Activated CD8-positive, alpha-beta memory T cell treated with anti-CD3 and anti-CD28 coated beads for 1 hour (primary cell): ENCODE data around the gene VPREB3.

Source experiments
- DNase-seq, 2 donors: peaks; one replicate each; pipeline ENCODE4 v3.0.0-alpha.2; 2020; ENCODE audit warnings: low read depth in 1 of 2; ENCODE audit errors: extremely low read depth in 1 of 2

The VPREB3 gene

GRCh38 chr22:23767673-23768548 is 13.7 kb upstream of the VPREB3 start, which contains the start of gene CHCHD10:
Gene CHCHD10 (minus strand): TSS chr22:23767972. CDS start chr22:23767874, 98 bp downstream.
- DNase-seq, result peak in 1 of 2 donors; percentile 66

DNA sequence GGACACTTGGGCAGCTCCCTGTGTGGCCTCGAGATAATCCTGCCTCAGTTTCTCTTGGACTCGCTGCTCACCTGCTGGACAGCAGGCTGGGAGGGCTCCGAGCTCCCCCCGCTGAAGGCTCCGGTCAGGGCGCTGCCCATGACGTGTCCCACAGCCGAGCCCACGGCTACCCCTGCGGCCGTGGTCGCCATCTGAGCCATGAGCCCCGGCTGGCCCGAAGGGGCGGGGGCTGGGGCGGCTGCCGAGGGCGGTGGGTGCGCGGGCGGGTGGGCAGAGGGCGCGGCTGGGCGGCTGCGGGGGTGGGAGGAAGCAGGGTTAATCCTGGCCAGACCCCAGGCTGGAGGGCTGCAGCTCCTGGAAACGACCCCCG is 13.1 kb upstream of the VPREB3 start:
- DNase-seq, result no peak

DNA sequence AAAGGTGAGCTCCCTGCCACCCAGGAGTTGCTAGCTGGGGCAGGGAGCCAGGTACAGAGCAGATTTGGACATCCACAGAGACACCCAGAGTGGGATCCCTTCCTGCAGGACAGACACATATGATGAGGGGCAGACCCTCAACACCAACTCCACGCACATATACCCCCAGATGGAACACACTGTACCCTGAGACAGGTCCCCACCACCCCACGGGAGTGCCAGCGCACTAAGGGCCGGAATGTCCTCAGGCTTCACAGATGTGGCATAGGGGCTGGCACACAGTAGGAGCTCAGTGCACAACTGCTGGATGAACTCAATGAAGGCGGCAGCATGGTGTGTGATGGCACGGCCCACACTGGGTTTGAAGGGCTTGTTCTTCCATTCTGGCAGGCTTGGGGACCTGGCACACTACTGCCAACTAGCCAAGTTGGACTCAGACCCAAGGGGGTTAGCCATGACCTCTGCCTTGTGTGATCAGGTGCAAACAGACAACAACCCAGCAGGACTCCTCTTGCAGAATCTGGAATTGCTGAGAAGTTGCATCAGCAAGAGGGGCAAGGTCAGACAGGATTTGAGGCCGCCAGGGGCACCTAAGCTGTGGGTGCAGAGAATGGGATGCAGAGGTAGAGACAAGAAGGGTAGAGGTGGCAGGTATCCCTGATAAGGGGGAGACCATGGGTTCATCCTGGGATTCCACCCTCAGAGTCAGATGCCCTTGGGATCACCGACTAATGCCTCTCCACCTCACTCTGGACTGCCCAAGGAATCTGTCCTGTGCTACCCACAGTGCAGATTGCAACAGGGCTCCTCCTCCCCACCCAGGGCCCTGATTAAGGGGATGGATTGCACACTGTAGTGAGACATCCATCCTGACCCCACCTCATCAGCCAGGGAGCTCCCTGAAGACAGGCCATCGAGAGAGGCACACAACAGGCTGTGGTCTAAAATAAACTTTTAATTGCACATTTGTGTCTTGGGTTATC is 11.0 kb upstream of the VPREB3 start:
- DNase-seq, result no peak

- DNase-seq, result no peak
Observed at GRCh38 chr22:23763954-23764353, 9.7 kb upstream of the VPREB3 start.

DNA sequence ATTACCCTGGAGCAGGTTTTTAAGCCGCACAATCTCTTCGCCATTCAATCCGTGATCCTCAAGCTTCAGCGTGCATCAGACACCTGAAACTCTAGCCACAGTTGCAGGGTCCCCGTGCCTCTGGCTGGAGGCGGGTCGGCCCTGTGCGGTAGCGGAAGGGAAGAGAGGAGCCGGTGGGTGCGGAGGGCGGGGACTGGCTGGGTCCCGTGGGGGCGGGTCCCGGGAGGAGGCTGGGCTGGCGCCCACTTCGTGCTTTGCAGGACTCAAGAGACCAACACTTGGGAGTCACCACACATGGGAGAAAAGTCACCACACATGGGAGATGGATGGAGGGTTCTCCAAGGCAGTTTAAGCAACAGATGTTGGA is 9.3 kb upstream of the VPREB3 start:
- DNase-seq, result peak in 1 of 2 donors; percentile 36

- no peak for DNase-seq
Observed at GRCh38 chr22:23762842-23763578, 8.8 kb upstream of the VPREB3 start, which contains the start of gene C22orf15. Gene C22orf15 (plus strand): TSS chr22:23762990. CDS start chr22:23763307, 317 bp downstream.

DNA sequence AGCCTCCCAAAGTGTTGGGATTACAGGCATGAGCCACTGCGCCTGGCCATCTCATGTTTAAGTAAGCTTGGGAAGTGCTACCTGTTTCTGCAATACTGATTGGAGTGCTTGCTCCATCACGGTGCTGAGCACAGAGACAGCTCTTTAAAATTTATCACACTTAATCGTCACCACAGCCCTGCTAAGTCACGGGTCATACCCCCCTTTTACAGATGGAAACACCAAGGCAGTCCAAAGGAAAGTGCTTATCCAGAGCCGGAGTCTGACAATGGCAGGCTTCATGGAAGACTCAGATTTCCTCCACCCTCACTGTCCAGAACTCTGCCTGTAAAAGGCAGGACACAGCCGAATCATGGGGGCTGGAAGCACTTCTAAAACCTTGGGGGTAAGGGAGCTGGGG is 5.8 kb upstream of the VPREB3 start:
- DNase-seq, result no peak

DNA sequence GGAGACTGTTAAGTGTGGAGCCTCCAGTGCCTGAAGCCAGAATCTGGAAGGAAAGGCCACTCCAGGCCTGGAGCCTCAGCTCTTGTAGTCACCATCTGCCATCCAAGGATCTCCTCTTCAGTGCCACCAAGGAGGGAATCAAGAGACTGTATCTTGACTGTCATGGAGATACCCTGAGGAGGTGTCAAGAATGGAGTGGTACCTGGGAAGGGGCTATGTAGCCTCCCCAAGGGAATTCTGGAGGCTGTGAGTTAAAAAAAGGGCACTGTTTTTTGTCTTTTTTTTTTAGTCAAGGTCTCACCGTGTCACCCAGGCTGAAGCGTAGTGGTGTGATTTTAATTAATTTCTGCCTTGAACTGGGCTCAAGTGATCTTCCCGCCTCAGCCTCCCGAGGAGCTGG is 5.3 kb upstream of the VPREB3 start:
- no peak for DNase-seq

- no peak for DNase-seq
Observed at GRCh38 chr22:23756891-23757290, 2.7 kb upstream of the VPREB3 start.

DNA sequence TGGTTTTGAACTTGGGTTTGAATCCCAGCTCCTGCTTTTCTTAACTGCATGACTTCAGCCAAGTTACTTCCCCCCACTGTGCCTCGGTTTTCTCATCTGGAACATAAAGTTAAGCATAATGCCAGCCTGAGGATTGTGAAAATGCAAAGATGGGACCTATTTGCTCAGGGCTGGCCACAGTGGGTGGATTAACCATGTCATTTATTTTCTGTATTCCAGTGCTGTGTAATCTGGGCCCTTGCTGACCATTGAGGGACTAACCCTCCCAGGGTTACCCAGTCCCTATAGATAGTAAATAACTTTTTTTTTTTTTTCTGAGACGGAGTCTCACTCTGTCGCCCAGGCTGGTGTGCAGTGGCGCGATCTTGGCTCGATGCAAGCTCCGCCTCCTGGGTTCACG is 1.5 kb upstream of the VPREB3 start:
- no peak for DNase-seq

GRCh38 chr22:23754980-23755636 is 883 bp upstream of the VPREB3 start:
- no peak for DNase-seq

DNA sequence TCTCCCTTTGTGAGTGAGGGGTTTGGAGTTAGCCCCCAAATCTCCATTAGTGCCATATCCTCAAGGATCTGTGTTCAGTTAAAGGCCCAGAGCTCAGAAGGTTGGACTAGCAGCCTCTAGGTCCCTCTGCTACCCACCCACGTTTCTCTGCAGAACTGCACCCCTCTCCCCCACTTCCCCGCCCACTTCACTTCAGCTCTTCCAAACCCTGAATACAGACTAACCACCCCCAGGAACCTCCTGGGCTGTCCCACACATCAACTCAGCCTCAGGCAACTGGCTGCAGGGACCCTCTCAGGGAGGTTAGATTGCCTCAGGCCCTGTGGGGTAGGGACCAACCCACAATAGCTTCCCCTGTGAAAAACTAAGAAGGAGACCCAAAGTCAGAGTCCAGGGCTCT is 840 bp downstream of the VPREB3 start:
- DNase-seq, result no peak

- no peak for DNase-seq
Observed at GRCh38 chr22:23752750-23753149, 1.5 kb downstream of the VPREB3 start.

- no peak for DNase-seq
Observed at GRCh38 chr22:23752090-23752691, 2.0 kb downstream of the VPREB3 start.

GRCh38 chr22:23751441-23751996 is 2.7 kb downstream of the VPREB3 start:
- DNase-seq, result no peak

GRCh38 chr22:23750714-23751440 is 3.3 kb downstream of the VPREB3 start, which contains the start of gene ZNF70:
Gene ZNF70 (minus strand): TSS chr22:23751112. CDS start chr22:23745140, 5,972 bp downstream.
- DNase-seq, result peak; percentile 52 to 81

- no peak for DNase-seq
Observed at GRCh38 chr22:23750367-23750713, 3.9 kb downstream of the VPREB3 start.

DNA sequence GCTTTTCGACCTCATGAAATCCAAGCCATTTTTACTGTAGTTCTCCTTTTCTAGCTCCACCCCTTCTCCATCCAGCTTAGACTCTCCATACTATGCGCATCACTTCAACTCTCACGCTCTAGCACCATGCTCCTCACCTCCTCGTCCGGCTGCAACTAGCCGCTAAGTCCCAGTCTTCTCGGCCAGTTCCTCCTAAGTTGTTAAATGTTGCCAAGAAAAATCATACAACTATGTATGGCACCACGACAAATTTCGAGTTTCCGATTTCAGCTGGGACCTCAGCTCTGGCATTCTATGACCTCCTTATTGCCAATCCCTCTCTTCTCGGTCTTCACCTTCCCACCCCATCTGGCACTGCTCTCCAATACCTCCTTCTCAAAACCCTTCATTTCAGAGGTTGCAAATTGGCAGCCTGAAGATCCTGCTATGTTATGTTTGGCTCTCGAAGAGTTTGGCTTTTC is 4.4 kb downstream of the VPREB3 start:
- DNase-seq, result no peak

GRCh38 chr22:23745791-23746190 is 8.4 kb downstream of the VPREB3 start:
- no peak for DNase-seq
